ENCODE results near the gene SCCPDH.

Gene SCCPDH

DNA sequence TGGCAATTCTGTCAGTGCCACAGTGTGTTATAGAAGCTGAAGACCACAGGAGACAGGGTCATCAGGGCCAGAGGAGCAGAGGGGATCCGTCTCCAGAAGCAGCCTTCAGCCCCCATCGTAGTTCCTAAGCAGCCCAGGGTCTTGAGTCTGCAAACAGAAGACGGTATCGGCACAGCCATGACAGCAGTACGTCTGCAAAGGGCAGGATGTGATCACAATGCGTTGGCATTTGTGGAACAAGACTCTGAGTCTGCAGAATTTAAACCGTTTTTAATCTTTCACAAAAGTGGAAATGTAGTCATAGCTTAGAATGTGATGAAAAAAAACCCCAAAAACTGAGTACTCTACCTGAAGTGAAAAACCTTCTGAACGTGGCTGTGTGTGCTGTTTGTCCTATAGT is 44.0 kb upstream of the SCCPDH start:
- H3K9me3 ChIP-seq (ENCODE audit: insufficient read depth, low read length) = no peaks in the 10 kb centered on the region
- no peaks in the 10 kb centered on the region for H3K27me3 ChIP-seq (ENCODE audit: low read depth, low read length)
- no peaks in the 10 kb centered on the region for H3K79me2 ChIP-seq (ENCODE audit: low read length)
- no peak overlapping the region for H3K4me3 ChIP-seq (ENCODE audit: low read length)
- H3K27ac ChIP-seq (ENCODE audit: low read length) = no peak overlapping the region
- no peak overlapping the region for H3K4me2 ChIP-seq (ENCODE audit: low read length)
- no peaks in the 10 kb centered on the region for H3K36me3 ChIP-seq (replicated peaks; ENCODE audit: low read depth, low read length)
- no peak for TF ChIP-seq CTCF (IDR thresholded peaks at IDR 0.05; ENCODE audit: low read depth, low read length)
- no peak for TF ChIP-seq EZH2phosphoT487 (IDR thresholded peaks at IDR 0.05; ENCODE audit: low read depth)
- H3K9ac ChIP-seq (ENCODE audit: low read length) = no peak overlapping the region
- no peaks in the 10 kb centered on the region for H4K20me1 ChIP-seq (ENCODE audit: insufficient read depth, low read length)
- no peaks in the 10 kb centered on the region for H3K4me1 ChIP-seq (ENCODE audit: low read length)
- H2AFZ ChIP-seq (ENCODE audit: low read depth, low read length) = no peak overlapping the region

DNA sequence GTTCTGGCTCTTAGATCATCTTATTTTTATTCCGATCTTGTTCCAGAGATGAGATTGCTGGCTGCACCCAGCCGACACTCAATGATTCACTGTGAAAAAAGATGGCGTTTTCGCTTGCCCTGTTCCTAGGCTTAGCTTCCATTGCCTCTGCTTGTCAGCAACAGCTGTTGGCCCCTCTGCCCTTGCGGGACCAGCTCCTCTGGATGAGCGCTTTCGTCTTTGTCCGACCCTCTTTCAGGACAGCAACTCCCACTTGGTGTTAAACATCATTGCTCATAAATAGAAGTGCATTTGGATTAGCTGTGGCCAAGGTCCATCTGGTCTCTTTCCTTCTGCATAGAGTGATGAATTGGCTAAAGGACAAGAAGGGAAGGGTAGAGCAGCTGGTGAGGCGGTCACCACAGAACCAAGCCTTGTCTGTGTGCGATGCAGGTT is 43.5 kb upstream of the SCCPDH start:
- no peak for TF ChIP-seq EZH2phosphoT487 (IDR thresholded peaks at IDR 0.05; ENCODE audit: low read depth)
- TF ChIP-seq CTCF (IDR thresholded peaks at IDR 0.05; ENCODE audit: low read depth, low read length) = no peak
- Histone ChIP-seq H3K4me3 (ENCODE audit: low read length) (no peak overlapping the region), H3K36me3 (replicated peaks; ENCODE audit: low read depth, low read length) (no peaks in the 10 kb centered on the region), H2AFZ (ENCODE audit: low read depth, low read length) (no peak overlapping the region), H3K27me3 (ENCODE audit: low read depth, low read length) (no peaks in the 10 kb centered on the region), H3K9ac (ENCODE audit: low read length) (no peak overlapping the region), H4K20me1 (ENCODE audit: insufficient read depth, low read length) (no peaks in the 10 kb centered on the region), H3K9me3 (ENCODE audit: insufficient read depth, low read length) (no peaks in the 10 kb centered on the region), H3K4me1 (ENCODE audit: low read length) (no peaks in the 10 kb centered on the region), H3K79me2 (ENCODE audit: low read length) (no peaks in the 10 kb centered on the region), H3K27ac (ENCODE audit: low read length) (no peak overlapping the region), H3K4me2 (ENCODE audit: low read length) (no peak overlapping the region)

DNA sequence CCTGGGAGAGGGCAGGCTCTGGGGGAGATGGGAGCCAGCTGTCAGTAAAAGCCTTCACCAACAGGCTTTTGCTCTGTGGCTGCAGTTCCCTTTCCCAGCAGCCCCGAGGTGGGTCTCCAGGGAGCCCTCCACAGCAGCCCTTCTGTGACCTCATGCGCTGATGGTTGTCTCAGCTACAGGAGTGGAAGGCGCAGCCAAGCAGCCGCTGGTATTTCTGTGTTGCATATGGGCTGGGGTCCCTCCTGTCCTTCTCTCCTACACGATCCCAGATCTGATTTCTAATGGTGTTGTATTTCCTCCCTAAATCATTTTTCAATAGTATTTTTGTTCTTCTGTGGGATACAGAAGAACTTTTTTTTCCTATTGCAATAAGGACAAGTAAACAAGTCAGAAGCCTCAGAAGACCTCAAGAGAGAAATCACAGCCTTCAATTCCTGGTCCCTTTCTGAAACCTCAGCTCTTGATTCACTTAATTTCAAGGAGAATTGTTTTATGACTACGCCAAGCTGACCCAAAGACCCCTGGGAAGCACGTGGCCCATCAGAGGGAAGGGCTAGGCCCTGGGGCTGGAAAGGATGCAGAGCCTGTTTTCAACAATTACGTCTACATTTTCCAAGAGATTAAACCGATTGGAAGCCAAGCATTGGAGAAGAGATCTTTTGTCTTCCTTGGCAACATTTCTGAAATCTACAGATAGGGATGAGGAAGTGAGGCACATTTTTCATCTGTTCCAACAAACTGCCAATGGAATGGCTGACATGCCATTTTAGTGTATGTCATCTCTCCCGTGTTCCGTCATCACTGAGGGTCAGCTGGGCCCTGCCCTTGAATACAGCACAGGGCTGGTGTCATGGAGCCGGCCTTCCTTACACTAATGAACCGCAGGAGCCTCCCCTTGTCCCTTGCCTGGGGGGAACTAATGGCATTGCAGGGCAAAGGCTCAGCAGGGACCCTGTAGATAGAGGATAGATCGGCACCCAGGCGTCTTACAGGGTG is 42.0 kb upstream of the SCCPDH start:
- H2AFZ ChIP-seq (ENCODE audit: low read depth, low read length) = no peak overlapping the region
- H3K9ac ChIP-seq (ENCODE audit: low read length) = no peak overlapping the region
- H3K4me2 ChIP-seq (ENCODE audit: low read length) = no peak overlapping the region
- no peak for TF ChIP-seq EZH2phosphoT487 (IDR thresholded peaks at IDR 0.05; ENCODE audit: low read depth)
- no peak for TF ChIP-seq CTCF (IDR thresholded peaks at IDR 0.05; ENCODE audit: low read depth, low read length)
- no peaks in the 10 kb centered on the region for H3K36me3 ChIP-seq (replicated peaks; ENCODE audit: low read depth, low read length)
- H3K27ac ChIP-seq (ENCODE audit: low read length) = no peak overlapping the region
- no peaks in the 10 kb centered on the region for H3K79me2 ChIP-seq (ENCODE audit: low read length)
- no peaks in the 10 kb centered on the region for H3K9me3 ChIP-seq (ENCODE audit: insufficient read depth, low read length)
- no peaks in the 10 kb centered on the region for H3K27me3 ChIP-seq (ENCODE audit: low read depth, low read length)
- no peaks in the 10 kb centered on the region for H4K20me1 ChIP-seq (ENCODE audit: insufficient read depth, low read length)
- H3K4me3 ChIP-seq (ENCODE audit: low read length) = no peak overlapping the region
- H3K4me1 ChIP-seq (ENCODE audit: low read length) = no peaks in the 10 kb centered on the region

DNA sequence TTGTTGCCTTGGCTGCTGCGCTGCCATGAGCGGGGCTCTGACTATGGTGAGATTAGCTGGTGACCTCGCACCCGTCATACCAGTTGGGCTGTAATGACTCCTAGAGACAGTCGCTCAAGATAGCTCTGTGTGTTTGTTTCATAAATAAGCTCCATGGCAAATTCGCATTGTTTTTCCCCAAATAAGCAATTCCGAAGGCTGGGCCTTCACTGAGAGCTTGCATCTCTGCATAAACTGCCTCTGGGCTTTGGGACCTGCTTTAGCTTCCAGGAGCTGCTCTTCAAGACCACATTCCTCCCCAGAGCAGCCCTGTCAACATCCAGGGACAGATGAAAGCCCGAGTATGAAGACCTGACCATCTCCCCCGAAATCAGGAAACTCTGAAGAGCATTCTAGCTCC is 40.7 kb upstream of the SCCPDH start:
- H2AFZ ChIP-seq (ENCODE audit: low read depth, low read length) = no peak overlapping the region
- H3K27ac ChIP-seq (ENCODE audit: low read length) = no peak overlapping the region
- H3K9me3 ChIP-seq (ENCODE audit: insufficient read depth, low read length) = no peaks in the 10 kb centered on the region
- no peaks in the 10 kb centered on the region for H3K4me1 ChIP-seq (ENCODE audit: low read length)
- no peak overlapping the region for H3K9ac ChIP-seq (ENCODE audit: low read length)
- no peaks in the 10 kb centered on the region for H3K79me2 ChIP-seq (ENCODE audit: low read length)
- H3K36me3 ChIP-seq (replicated peaks; ENCODE audit: low read depth, low read length) = no peaks in the 10 kb centered on the region
- no peak overlapping the region for H3K4me3 ChIP-seq (ENCODE audit: low read length)
- TF ChIP-seq EZH2phosphoT487 (IDR thresholded peaks at IDR 0.05; ENCODE audit: low read depth) = no peak
- TF ChIP-seq CTCF (IDR thresholded peaks at IDR 0.05; ENCODE audit: low read depth, low read length) = no peak
- H3K27me3 ChIP-seq (ENCODE audit: low read depth, low read length) = no peaks in the 10 kb centered on the region
- H4K20me1 ChIP-seq (ENCODE audit: insufficient read depth, low read length) = no peaks in the 10 kb centered on the region
- no peak overlapping the region for H3K4me2 ChIP-seq (ENCODE audit: low read length)
